GM18858 (cell line): ENCODE data around the gene GNPDA1.

ENCODE experiments used
- ATAC-seq: cut with Tn5 transposase; IDR thresholded peaks from one replicate; pipeline ENCODE4 v1.9.1; 2021; ENCODE audit not compliant: unreplicated experiment

Gene GNPDA1

GRCh38 chr5:141995656-141996055 is 17.2 kb downstream of the GNPDA1 start:
- no peak for ATAC-seq

- no peak for ATAC-seq
Observed at GRCh38 chr5:141994511-141995136, 18.2 kb downstream of the GNPDA1 start.

- no peak for ATAC-seq
Observed at GRCh38 chr5:141992349-141992963, 20.4 kb downstream of the GNPDA1 start.

GRCh38 chr5:141989720-141990119 is 23.1 kb downstream of the GNPDA1 start:
- ATAC-seq, result no peak

GRCh38 chr5:141986072-141986471 is 26.8 kb downstream of the GNPDA1 start:
- no peak for ATAC-seq

GRCh38 chr5:141982626-141983025 is 30.2 kb downstream of the GNPDA1 start:
- ATAC-seq, result no peak

GRCh38 chr5:141978389-141978788 is 34.4 kb downstream of the GNPDA1 start:
- ATAC-seq, result no peak

GRCh38 chr5:141976176-141976575 is 36.7 kb downstream of the GNPDA1 start:
- no peak for ATAC-seq

GRCh38 chr5:141973871-141974595 is 38.8 kb downstream of the GNPDA1 start:
- no peak for ATAC-seq

- peak; percentile 63 for ATAC-seq
Observed at GRCh38 chr5:141969783-141970771, 42.8 kb downstream of the GNPDA1 start.

- ATAC-seq, result peak; percentile 84
Observed at GRCh38 chr5:141968914-141969608, 43.8 kb downstream of the GNPDA1 start, which contains the start of gene RNF14. RNF14 (plus strand) TSS chr5:141969105; CDS start chr5:141973589, 4,484 bp downstream.

GRCh38 chr5:141966963-141967333 is 45.9 kb downstream of the GNPDA1 start:
- no peak for ATAC-seq

- no peak for ATAC-seq
Observed at GRCh38 chr5:141966275-141966962, 46.4 kb downstream of the GNPDA1 start.

GRCh38 chr5:141965071-141965470 is 47.8 kb downstream of the GNPDA1 start:
- no peak for ATAC-seq

- ATAC-seq, result no peak
Observed at GRCh38 chr5:141963701-141964100, 49.1 kb downstream of the GNPDA1 start.

- ATAC-seq, result no peak
Observed at GRCh38 chr5:141961466-141961865, 51.4 kb downstream of the GNPDA1 start.

- peak; percentile 94 for ATAC-seq
Observed at GRCh38 chr5:141960449-141961323, 52.1 kb downstream of the GNPDA1 start.

GRCh38 chr5:141960018-141960417 is 52.8 kb downstream of the GNPDA1 start:
- no peak for ATAC-seq
